ENCODE measurements around the gene KAT6B.
"Not testable (repeated sequence)": the region's sequence is repeated elsewhere in the genome, so short reads cannot be mapped to it uniquely, and the experiment has no call there.

Gene KAT6B

GRCh38 chr10:74863551-74863950 is 37.2 kb downstream of the KAT6B start:
- DNase-seq: no peak

GRCh38 chr10:74867351-74867750 is 41.0 kb downstream of the KAT6B start:
- DNase-seq: no peak

- no peak for DNase-seq
Measured at GRCh38 chr10:74868392-74868977, 42.1 kb downstream of the KAT6B start.

- DNase-seq: no peak
Measured at GRCh38 chr10:74869635-74870034, 43.2 kb downstream of the KAT6B start.

GRCh38 chr10:74870191-74870590 is 43.8 kb downstream of the KAT6B start:
- no peak for DNase-seq

GRCh38 chr10:74871595-74872382 is 45.4 kb downstream of the KAT6B start:
- DNase-seq: no peak

GRCh38 chr10:74873803-74874454 is 47.5 kb downstream of the KAT6B start:
- DNase-seq: no peak

- DNase-seq: no peak
Measured at GRCh38 chr10:74874649-74875048, 48.2 kb downstream of the KAT6B start.

- DNase-seq: no peak
Measured at GRCh38 chr10:74875068-74875467, 48.7 kb downstream of the KAT6B start.

GRCh38 chr10:74875966-74876365 is 49.6 kb downstream of the KAT6B start:
- no peak for DNase-seq

GRCh38 chr10:74877054-74877453 is 50.7 kb downstream of the KAT6B start:
- DNase-seq: not testable (repeated sequence)

- DNase-seq: no peak
Measured at GRCh38 chr10:74877898-74878297, 51.5 kb downstream of the KAT6B start.

- DNase-seq: no peak
Measured at GRCh38 chr10:74880041-74880440, 53.6 kb downstream of the KAT6B start.

GRCh38 chr10:74881253-74881884 is 55.0 kb downstream of the KAT6B start:
- DNase-seq: no peak

GRCh38 chr10:74882427-74882826 is 56.0 kb downstream of the KAT6B start:
- no peak for DNase-seq

- DNase-seq: no peak
Measured at GRCh38 chr10:74882831-74883230, 56.4 kb downstream of the KAT6B start.

GRCh38 chr10:74883428-74883827 is 57.0 kb downstream of the KAT6B start:
- no peak for DNase-seq

GRCh38 chr10:74887614-74888284 is 61.3 kb downstream of the KAT6B start:
- DNase-seq: no peak

GRCh38 chr10:74888962-74889661 is 62.7 kb downstream of the KAT6B start:
- DNase-seq: no peak

GRCh38 chr10:74889662-74889998 is 63.2 kb downstream of the KAT6B start:
- DNase-seq: no peak

- no peak for DNase-seq
Measured at GRCh38 chr10:74890460-74890859, 64.1 kb downstream of the KAT6B start.

- DNase-seq: no peak
Measured at GRCh38 chr10:74891053-74891452, 64.7 kb downstream of the KAT6B start.

- no peak for DNase-seq
Measured at GRCh38 chr10:74892839-74893238, 66.4 kb downstream of the KAT6B start.
